Measurements from ENCODE around the gene NDN. TPM values are rescaled to one million over a fixed set of nuclear protein-coding genes. Genes with fewer than 3 reads are reported as not detected.

The NDN gene
- total and polyA plus RNA-seq, 2 experiments from 2014 or later: 168 to 211 TPM

GRCh38 chr15:23690015-23690414, 2.9 kb upstream of the NDN start:
- H3K4me2 ChIP-seq: peak overlapping the region; percentile 54
- H3K36me3 ChIP-seq (replicated peaks; ENCODE audit: insufficient read depth, low read depth): no peaks in the 10 kb centered on the region
- H2AFZ ChIP-seq: no peak overlapping the region
- H3K4me3 ChIP-seq: no peak overlapping the region
- peaks cover 3% of the 10 kb centered on the region for H3K9me3 ChIP-seq (ENCODE audit: low read depth)
- peaks cover 5% of the 10 kb centered on the region for H4K20me1 ChIP-seq (ENCODE audit: insufficient read depth, poor library complexity, severe bottlenecking)
- DNase-seq (ENCODE audit: low spot score): no peak
- peaks cover 17% of the 10 kb centered on the region for H3K79me2 ChIP-seq
- H3K4me1 ChIP-seq (ENCODE audit: insufficient read depth): peaks cover 16% of the 10 kb centered on the region
- H3K9me2 ChIP-seq (replicated peaks; ENCODE audit: insufficient read depth): no peaks in the 10 kb centered on the region
- H3K27ac ChIP-seq: peak overlapping the region; percentile 83
- WGBS (ENCODE audit: low lambda C conversion rate, missing lambda C conversion rate): 70% methylated on average over 4 of the region's 4 CpGs
- TF ChIP-seq CTCF (IDR thresholded peaks at IDR 0.05; ENCODE audit: poor library complexity) (no peak), EZH2 (IDR thresholded peaks at IDR 0.05; ENCODE audit: borderline replicate concordance) (no peak)
- H3K27me3 ChIP-seq: no peaks in the 10 kb centered on the region

GRCh38 chr15:23686466-23687142, 501 bp downstream of the NDN start:
- H3K4me3 ChIP-seq: peak overlapping the region; percentile 87
- peak overlapping the region; percentile 78 for H3K4me2 ChIP-seq

GRCh38 chr15:23671481-23671880, 15.6 kb downstream of the NDN start:
- Histone ChIP-seq H3K27ac (no peak overlapping the region), H3K9me3 (ENCODE audit: low read depth) (no peaks in the 10 kb centered on the region), H2AFZ (no peak overlapping the region), H3K4me2 (no peak overlapping the region), H4K20me1 (ENCODE audit: insufficient read depth, poor library complexity, severe bottlenecking) (no peaks in the 10 kb centered on the region), H3K79me2 (no peaks in the 10 kb centered on the region), H3K9me2 (replicated peaks; ENCODE audit: insufficient read depth) (no peaks in the 10 kb centered on the region), H3K4me3 (no peak overlapping the region), H3K27me3 (no peaks in the 10 kb centered on the region), H3K4me1 (ENCODE audit: insufficient read depth) (no peaks in the 10 kb centered on the region), H3K36me3 (replicated peaks; ENCODE audit: insufficient read depth, low read depth) (no peaks in the 10 kb centered on the region)
- DNase-seq (ENCODE audit: low spot score): no peak
- no peak for TF ChIP-seq EZH2 (IDR thresholded peaks at IDR 0.05; ENCODE audit: borderline replicate concordance)
- TF ChIP-seq CTCF (IDR thresholded peaks at IDR 0.05; ENCODE audit: poor library complexity): no peak
- TF ChIP-seq EZH2phosphoT487 (IDR thresholded peaks at IDR 0.05; ENCODE audit: low read depth, severe bottlenecking, unreplicated experiment): no peak
- WGBS (ENCODE audit: low lambda C conversion rate, missing lambda C conversion rate): 60% methylated on average over 3 of the region's 3 CpGs

More at GRCh38 chr15:23686466-23687142, 501 bp downstream of the NDN start:
- H3K36me3 ChIP-seq (replicated peaks; ENCODE audit: insufficient read depth, low read depth): no peaks in the 10 kb centered on the region
- H3K9me2 ChIP-seq (replicated peaks; ENCODE audit: insufficient read depth): no peaks in the 10 kb centered on the region
- H2AFZ ChIP-seq: peak overlapping the region; percentile 68
- no peaks in the 10 kb centered on the region for H3K27me3 ChIP-seq
- H3K27ac ChIP-seq: peak overlapping the region; percentile 78
- H3K9me3 ChIP-seq (ENCODE audit: low read depth): no peaks in the 10 kb centered on the region
- H4K20me1 ChIP-seq (ENCODE audit: insufficient read depth, poor library complexity, severe bottlenecking): peaks cover 5% of the 10 kb centered on the region
- H3K4me1 ChIP-seq (ENCODE audit: insufficient read depth): peaks cover 16% of the 10 kb centered on the region
- peak; percentile 23 for DNase-seq (ENCODE audit: low spot score)
- H3K79me2 ChIP-seq: peaks cover 18% of the 10 kb centered on the region
- whole genome bisulfite sequencing (ENCODE audit: low lambda C conversion rate, missing lambda C conversion rate): 56% methylated on average over 46 of the region's 57 CpGs
- TF ChIP-seq EZH2phosphoT487 (IDR thresholded peaks at IDR 0.05; ENCODE audit: low read depth, severe bottlenecking, unreplicated experiment) (no peak), EZH2 (IDR thresholded peaks at IDR 0.05; ENCODE audit: borderline replicate concordance) (no peak)

GRCh38 chr15:23670970-23671369, 16.1 kb downstream of the NDN start:
- H3K4me2 ChIP-seq: no peak overlapping the region

More at GRCh38 chr15:23670970-23671369, 16.1 kb downstream of the NDN start:
- no peaks in the 10 kb centered on the region for H3K27me3 ChIP-seq
- no peak overlapping the region for H2AFZ ChIP-seq
- no peaks in the 10 kb centered on the region for H4K20me1 ChIP-seq (ENCODE audit: insufficient read depth, poor library complexity, severe bottlenecking)
- H3K4me1 ChIP-seq (ENCODE audit: insufficient read depth): no peaks in the 10 kb centered on the region
- H3K9me2 ChIP-seq (replicated peaks; ENCODE audit: insufficient read depth): no peaks in the 10 kb centered on the region
- 74% methylated on average over 1 of the region's 1 CpG for WGBS (ENCODE audit: low lambda C conversion rate, missing lambda C conversion rate)
- TF ChIP-seq EZH2 (IDR thresholded peaks at IDR 0.05; ENCODE audit: borderline replicate concordance) (no peak), CTCF (IDR thresholded peaks at IDR 0.05; ENCODE audit: poor library complexity) (no peak), EZH2phosphoT487 (IDR thresholded peaks at IDR 0.05; ENCODE audit: low read depth, severe bottlenecking, unreplicated experiment) (no peak)
- no peak overlapping the region for H3K27ac ChIP-seq
- no peaks in the 10 kb centered on the region for H3K36me3 ChIP-seq (replicated peaks; ENCODE audit: insufficient read depth, low read depth)
- no peak overlapping the region for H3K4me3 ChIP-seq
- DNase-seq (ENCODE audit: low spot score): no peak
- no peaks in the 10 kb centered on the region for H3K9me3 ChIP-seq (ENCODE audit: low read depth)
- H3K79me2 ChIP-seq: no peaks in the 10 kb centered on the region
